Right lobe of liver (tissue), 4 donors: ENCODE results near the gene LORICRIN.

Source experiments
- POLR2A ChIP-seq: fragments of 450-650 bp; IDR thresholded peaks from one replicate; pipeline ENCODE4 v1.6.1; 2017; ENCODE audit warnings: antibody characterized with exemption, mild to moderate bottlenecking
- TF ChIP-seq, protein P1 (sequence below), 4 donors: fragments of 200-600 bp in 3 of 4; fragments of 450-650 bp in 1 of 4; IDR thresholded peaks; one replicate each; pipeline versions ENCODE4 v1.5.1 to v1.8.0; 2016 to 2022; ENCODE audit warnings: antibody characterized with exemption in 4 of 4, mild to moderate bottlenecking in 2 of 4
- donor health status: DM: no; HTN: no; CAD: no.
- donor health status: DM: no; HTN: no; CAD: no.
- donor health status: DM: no; HTN: yes; CAD: no.

DNA sequence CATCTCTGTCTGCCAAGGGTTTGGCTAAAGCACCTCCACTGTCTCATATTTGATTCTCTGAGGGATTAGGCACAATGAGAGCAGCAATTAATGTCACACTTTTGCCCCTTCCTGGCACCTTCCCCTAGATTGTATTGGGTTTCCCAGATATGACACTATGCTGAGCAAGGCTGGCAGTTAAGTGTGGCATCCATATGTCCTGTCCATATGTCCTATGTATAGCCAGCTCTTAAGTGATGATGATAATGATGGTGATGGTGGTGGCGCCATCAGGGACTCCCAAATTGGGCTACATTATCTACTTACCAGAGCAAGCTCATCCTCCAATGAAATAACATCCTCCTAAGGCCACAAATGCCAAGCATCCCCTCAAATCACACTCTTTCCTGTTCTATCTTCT is 13.5 kb upstream of the LORICRIN start:
- TF ChIP-seq, protein P1, sequence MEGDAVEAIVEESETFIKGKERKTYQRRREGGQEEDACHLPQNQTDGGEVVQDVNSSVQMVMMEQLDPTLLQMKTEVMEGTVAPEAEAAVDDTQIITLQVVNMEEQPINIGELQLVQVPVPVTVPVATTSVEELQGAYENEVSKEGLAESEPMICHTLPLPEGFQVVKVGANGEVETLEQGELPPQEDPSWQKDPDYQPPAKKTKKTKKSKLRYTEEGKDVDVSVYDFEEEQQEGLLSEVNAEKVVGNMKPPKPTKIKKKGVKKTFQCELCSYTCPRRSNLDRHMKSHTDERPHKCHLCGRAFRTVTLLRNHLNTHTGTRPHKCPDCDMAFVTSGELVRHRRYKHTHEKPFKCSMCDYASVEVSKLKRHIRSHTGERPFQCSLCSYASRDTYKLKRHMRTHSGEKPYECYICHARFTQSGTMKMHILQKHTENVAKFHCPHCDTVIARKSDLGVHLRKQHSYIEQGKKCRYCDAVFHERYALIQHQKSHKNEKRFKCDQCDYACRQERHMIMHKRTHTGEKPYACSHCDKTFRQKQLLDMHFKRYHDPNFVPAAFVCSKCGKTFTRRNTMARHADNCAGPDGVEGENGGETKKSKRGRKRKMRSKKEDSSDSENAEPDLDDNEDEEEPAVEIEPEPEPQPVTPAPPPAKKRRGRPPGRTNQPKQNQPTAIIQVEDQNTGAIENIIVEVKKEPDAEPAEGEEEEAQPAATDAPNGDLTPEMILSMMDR (IDR thresholded peaks at IDR 0.05) = no peak
- TF ChIP-seq POLR2A = no peak
